Stimulated activated CD4-positive, alpha-beta T cell treated with anti-CD3 and anti-CD28 coated beads, Interleukin-12 subunit alpha, Interleukin-12 subunit beta, amount 100 ng/mL, for 48 hours (primary cell): Measurements from ENCODE around the gene MAP7.

Source experiments
- DNase-seq, 3 donors: peaks; one replicate each; pipeline ENCODE4 v3.0.0-alpha.2; 2020; ENCODE audit warnings: low read depth in 2 of 3, low spot score in 1 of 3

Gene MAP7

DNA sequence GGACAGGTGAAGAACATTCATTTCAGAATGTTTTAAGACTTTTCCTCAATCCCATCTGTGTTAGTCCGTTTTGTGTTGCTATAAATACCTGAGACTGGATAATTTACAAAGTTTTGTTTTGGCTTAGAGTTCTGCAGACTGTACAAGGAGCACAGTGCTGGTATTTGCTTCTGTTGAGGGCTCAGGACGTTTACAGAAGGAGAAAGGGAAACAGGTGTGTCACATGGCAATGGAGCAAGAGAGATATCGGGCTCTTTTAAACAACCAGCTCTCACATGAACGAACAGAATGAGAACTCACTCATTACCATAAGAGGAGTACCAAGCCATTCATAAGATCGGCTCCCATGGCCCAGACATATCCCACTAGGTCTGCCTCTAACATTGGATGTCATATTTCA lies 16.7 kb downstream of the MAP7 start:
- DNase-seq = no peak

DNA sequence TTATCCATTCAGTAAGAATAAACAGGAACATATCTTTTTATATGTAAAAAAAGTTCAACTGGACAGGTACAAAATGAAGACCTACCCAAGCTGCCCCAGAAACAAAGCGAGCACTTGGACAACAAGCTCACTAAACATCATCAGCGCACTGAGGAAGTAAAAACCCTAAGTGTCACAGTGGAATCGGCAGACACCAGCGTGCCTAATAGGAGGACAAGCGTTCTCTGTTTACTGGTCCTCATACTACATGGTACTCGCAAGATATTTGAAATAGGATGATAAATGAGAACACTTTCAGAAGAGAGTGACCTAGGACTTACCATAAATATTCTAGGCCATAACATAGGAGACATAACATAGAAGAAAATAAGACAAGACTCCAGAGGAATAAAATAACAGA lies 18.2 kb downstream of the MAP7 start:
- DNase-seq = no peak

- no peak for DNase-seq
Measured at GRCh38 chr6:136529710-136530109, 20.5 kb downstream of the MAP7 start.

- no peak for DNase-seq
Measured at GRCh38 chr6:136528477-136528876, 21.7 kb downstream of the MAP7 start.

GRCh38 chr6:136527831-136528230 lies 22.4 kb downstream of the MAP7 start:
- DNase-seq = no peak

GRCh38 chr6:136526937-136527336 lies 23.3 kb downstream of the MAP7 start:
- no peak for DNase-seq

DNA sequence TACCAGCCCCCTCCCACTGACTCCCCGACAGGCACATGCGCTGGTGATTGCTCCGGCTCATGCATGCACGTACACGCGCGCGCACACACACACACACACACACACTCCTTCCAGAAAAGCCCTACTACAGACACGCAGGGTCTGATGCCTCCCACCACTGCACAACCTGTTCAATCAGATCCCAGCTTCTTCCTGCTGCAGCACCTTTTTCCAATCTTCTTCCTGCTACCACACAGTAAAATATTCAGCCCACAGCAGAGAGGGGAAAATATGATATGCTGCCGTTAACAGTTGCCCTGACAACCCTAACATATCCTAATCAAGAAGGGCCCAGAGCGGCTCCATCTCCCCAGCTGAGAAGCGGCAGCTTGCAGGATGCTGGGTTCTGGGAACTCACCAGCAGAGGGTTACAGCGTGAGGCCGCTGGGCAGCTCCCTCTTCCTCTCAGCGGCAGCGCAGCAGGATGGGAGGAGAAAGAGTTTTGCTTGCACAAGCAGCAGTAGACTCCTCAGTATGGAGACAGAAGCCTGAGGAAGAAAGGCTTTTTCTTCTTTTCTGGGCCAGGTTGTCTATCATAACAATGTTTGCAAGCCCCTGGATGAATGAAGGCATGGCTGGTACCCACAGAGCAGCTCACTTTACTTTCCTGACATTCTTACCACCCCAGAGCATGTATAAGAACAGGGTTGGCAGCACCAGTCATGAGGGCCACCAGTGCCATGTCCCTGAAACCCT lies 23.9 kb downstream of the MAP7 start:
- peak in 2 of 3 donors; percentile 12 to 30 for DNase-seq

GRCh38 chr6:136525586-136526195 lies 24.5 kb downstream of the MAP7 start:
- DNase-seq = no peak

DNA sequence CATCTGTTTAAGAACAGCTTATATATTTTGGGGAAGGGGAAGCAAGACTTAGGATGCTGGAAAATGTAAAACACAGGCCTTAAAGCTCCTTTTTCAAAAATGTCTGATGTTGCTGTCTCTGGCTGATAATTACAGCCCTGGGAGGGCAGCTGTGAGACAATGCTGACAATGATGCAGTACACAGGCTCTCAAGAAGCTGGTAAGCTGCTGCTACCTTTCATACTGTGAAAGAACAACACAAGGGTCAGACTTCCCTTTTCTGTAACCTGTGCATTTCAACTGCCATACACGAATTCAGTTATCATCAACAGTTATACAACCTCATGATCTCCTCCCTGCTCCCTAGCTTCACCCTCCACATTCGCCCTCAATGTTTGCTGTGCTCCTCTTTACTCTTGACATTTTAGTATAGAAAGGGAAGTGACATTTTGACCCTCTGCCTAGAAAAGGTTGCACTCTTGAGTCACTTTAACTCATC lies 25.2 kb downstream of the MAP7 start:
- DNase-seq = no peak

DNA sequence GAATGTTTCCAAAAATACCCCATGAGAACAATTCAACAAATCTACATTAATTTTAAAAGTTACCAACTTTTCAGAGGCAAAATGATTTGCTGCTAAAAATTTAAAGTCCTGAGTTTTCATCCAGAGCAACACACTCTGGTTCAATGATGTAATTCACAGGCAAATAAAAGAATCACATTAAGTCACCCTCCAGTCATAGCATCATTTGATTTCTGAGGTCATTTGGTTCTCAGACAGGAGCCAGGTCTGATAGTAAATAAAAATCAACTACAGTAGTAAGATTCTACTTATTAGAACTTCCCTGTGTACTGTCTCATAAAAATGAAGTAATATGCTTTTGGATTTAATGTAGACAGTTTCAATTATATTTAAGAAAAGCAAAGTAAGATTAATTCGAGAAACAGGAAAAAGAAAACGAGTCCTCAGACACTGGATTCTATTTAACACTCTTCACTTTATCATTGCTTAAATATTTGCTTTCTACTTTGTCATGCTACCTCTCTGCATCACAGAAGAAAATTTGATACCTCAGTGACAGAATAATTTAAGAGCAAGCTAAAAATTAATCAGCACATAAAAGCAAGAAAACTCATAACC lies 25.8 kb downstream of the MAP7 start:
- no peak for DNase-seq

DNA sequence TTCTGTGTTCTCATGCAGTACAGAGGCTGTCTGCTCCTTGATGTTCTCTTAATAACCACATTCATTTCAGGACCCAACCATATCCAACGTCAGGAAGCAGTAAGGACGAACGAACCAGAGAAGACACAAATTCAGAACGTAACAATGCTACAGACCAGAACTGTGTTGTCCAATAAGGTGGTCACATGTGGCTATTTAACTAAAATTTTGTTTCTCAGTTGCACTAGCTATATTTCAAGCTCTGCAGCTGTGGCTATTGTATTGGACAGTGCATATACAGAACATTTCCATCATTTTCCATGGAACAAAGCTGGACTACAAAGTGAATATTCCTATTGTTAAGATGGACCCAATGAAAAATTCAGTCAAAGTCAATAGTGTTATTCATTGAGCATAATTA lies 27.0 kb downstream of the MAP7 start:
- DNase-seq = no peak

- no peak for DNase-seq
Measured at GRCh38 chr6:136522636-136523035, 27.6 kb downstream of the MAP7 start.

GRCh38 chr6:136521911-136522310 lies 28.3 kb downstream of the MAP7 start:
- DNase-seq = no peak

DNA sequence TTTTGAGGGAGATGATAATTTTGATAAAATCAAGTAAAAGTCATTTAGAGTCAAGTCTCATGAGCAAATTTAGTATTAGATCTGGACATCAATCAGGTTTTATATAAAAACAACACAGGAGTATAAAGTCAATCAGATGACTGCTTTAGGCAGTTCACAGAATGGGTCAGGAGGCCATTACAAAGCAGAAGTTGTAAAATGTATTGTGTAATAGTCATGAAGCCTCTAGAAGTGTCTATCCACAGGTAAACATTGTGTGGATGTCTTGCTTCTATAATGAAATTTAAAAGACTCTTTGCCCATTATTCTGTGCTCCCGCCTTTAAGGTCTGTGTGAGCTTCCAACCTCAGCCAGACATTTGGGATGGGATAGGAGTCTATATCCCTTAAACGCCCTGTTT lies 28.8 kb downstream of the MAP7 start:
- no peak for DNase-seq

GRCh38 chr6:136520517-136520916 lies 29.7 kb downstream of the MAP7 start:
- no peak for DNase-seq

- no peak for DNase-seq
Measured at GRCh38 chr6:136517582-136517981, 32.6 kb downstream of the MAP7 start.

GRCh38 chr6:136517002-136517401 lies 33.2 kb downstream of the MAP7 start:
- no peak for DNase-seq

- DNase-seq = no peak
Measured at GRCh38 chr6:136514591-136514990, 35.6 kb downstream of the MAP7 start.

DNA sequence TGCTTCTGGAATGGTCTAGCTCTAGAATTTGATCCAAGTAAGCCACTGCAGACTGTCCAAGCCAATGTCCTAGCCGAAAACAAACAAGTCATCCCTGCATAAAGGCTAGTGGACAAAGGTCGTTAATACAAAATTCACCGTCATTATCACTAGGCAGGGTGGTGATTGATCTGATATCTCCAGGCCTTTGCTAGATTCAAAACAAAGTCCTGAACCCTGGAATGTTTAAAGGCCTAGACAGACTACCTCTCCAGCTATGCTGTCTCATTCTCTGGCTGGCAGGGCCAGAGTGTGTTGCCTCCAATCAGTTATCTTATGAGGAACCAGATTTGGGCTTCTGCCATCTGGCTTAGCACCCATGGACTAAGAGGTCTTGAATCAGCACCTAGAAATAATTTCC lies 38.3 kb downstream of the MAP7 start:
- no peak for DNase-seq

DNA sequence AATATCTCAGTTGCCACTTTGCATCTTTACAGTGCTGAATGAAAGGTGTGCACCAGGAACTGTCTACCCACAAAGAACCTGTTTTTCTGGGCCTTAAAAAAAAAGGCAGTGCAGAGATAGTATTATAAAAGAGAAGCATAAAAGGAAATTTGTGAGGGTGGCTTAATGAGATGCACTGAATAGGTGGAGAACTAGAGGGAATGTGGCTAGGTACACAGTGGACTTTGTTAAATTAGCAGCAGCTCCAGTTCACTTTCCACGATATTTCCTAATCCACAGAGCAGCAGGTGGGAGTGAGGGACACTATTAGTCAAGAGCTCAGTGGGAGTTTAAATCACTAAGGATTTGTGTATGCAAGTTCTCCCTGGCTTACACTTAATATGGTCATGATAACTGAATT lies 38.8 kb downstream of the MAP7 start:
- no peak for DNase-seq

- peak in 2 of 3 donors; percentile 4 to 45 for DNase-seq
Measured at GRCh38 chr6:136510782-136511181, 39.4 kb downstream of the MAP7 start.

- DNase-seq = peak in 1 of 3 donors; percentile 18
Measured at GRCh38 chr6:136510299-136510698, 39.9 kb downstream of the MAP7 start.
